ENCODE measurements around the gene RNU7-1.

Gene RNU7-1

DNA sequence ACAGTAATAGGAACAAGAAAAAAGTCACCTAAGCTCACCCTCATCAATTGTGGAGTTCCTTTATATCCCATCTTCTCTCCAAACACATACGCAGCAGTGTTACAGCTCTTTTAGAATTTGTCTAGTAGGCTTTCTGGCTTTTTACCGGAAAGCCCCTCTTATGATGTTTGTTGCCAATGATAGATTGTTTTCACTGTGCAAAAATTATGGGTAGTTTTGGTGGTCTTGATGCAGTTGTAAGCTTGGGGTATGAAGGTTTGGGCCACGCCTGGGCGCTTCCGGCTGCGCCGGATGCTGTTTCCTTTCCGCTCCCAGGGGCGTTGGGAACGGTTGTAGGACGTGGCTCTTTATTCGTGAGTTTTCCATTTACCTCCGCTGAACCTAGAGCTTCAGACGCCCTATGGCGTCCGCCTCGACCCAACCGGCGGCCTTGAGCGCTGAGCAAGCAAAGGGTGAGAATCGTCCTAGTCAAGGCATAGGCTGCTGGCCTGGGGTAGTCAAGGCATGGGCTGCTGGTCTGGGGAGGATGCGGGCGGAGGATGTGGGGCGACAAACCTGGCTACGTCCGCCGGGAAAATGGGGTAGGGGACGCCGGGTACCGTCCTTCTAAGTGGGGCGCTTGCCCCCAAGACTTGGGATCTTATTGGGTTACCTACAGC is at the start of gene RNU7-1, which contains the start of gene C12orf57:
Gene RNU7-1 (plus strand): TSS at position 95 of the 659 bp plus-strand sequence.
Gene C12orf57 (plus strand): TSS at position 301 of the 659 bp plus-strand sequence. CDS start 100 bp downstream, at position 401.
- TF ChIP-seq, protein P1, sequence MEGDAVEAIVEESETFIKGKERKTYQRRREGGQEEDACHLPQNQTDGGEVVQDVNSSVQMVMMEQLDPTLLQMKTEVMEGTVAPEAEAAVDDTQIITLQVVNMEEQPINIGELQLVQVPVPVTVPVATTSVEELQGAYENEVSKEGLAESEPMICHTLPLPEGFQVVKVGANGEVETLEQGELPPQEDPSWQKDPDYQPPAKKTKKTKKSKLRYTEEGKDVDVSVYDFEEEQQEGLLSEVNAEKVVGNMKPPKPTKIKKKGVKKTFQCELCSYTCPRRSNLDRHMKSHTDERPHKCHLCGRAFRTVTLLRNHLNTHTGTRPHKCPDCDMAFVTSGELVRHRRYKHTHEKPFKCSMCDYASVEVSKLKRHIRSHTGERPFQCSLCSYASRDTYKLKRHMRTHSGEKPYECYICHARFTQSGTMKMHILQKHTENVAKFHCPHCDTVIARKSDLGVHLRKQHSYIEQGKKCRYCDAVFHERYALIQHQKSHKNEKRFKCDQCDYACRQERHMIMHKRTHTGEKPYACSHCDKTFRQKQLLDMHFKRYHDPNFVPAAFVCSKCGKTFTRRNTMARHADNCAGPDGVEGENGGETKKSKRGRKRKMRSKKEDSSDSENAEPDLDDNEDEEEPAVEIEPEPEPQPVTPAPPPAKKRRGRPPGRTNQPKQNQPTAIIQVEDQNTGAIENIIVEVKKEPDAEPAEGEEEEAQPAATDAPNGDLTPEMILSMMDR (conservative IDR thresholded peaks at IDR 0.05), result no peak
- peak within 1 kb of the TSS; percentile 96 for H3K27ac ChIP-seq

DNA sequence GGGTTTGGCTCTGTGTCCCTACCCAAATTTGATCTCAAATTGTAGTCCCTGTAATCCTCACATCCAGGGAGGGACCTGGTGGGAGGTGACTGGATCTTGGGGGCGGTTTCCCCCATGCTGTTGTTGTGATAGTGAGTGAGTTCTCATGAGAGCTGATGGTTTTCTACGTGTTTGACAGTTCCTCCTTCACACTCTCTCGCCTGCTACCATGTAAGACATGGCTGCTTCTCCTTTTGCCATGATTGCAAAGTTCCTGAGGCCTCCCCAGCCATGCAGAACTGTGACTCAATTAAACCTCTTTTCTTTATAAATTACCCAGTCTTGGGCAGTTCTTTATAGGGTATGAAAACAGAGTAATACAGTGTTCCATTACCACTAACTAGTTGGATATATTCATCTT is 49.3 kb upstream of the RNU7-1 start:
- TF ChIP-seq, protein P1 (conservative IDR thresholded peaks at IDR 0.05), result no peak
- no peak overlapping the region for H3K27ac ChIP-seq

DNA sequence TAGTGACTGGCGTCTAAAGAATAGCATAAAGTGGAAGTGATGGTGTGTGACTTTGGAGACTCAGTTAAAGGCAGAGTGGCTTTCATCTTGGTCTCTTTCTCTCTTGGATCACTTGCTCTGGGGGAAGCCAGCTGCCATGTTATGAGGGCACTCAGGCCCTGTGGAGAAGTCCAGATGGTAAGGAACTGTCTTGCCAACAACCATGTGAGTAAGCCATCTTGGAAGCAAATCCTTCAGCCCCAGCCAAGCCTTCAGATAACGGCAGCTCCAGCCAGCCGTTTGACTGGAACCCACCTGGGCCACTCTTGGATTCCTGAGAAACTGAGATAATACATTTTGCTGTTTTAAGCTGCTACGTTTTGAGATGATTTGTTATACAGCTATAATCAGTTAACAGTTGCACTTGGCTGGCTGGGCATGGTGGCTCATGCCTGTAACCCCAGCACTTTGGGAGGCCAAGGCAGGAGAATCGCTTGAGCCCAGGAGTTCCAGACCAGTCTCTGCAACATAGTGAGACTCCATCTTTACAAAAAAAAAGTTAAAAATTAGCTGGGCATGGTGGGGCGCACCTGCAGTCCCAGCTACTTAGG is 46.7 kb upstream of the RNU7-1 start:
- TF ChIP-seq, protein P1 (conservative IDR thresholded peaks at IDR 0.05), result no peak

DNA sequence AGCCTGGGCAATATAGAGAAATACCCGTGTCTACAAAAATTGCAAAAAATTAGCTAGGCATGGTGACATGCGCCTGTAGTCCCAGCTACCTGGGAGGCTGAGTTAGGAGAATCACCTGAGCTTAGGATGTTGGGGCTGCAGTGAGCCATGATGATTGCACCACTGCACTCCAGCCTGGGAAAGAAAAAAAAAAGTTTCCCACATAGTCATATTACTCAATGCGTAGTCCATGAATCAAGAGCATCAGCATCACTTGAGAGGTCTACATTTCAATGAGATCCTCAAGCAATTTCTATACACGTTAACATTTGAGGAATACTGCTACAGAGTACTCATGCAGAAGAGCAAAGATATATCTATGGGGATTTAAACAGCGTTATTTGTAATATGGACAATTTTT is 44.2 kb upstream of the RNU7-1 start:
- peak overlapping the region; percentile 32; the same call in 1 of the 2 replicates for H3K27ac ChIP-seq
- TF ChIP-seq, protein P1 (conservative IDR thresholded peaks at IDR 0.05), result no peak

More for the DNA sequence above, 46.7 kb upstream of the RNU7-1 start:
- no peak overlapping the region for H3K27ac ChIP-seq

DNA sequence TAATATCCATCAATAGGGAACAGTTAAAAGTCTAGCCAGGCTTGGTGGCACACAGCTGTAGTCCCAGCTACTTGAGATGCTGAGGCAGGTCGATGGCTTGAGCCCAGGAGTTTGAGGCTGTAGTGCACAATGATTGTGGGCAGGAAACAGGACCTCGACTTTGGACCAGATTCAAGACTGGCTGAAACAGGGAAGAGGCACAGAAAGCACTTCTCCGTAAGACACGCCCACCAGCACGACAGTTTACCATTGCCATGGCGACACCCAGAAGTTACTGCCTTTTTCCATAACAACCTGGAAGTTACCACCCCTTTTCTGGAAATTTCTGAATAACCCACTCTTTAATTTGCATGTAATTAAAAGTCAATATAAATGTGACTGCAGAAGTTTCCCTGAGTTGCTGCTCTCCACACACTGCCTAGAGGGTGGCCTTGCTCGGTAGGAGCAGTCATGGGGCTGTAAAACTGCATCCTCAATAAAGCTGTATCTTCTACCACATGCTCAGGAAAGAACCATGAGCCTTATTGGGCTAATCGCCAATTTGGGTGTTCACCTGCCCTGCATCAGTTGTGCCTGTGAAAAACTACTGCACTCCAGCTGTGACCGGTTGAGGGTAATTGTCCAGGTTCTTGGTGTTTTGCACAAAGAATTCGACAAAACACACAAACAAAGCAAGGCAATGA is 43.6 kb upstream of the RNU7-1 start:
- TF ChIP-seq, protein P1 (conservative IDR thresholded peaks at IDR 0.05), result no peak
- peak overlapping the region; percentile 32; the same call in 1 of the 2 replicates for H3K27ac ChIP-seq

DNA sequence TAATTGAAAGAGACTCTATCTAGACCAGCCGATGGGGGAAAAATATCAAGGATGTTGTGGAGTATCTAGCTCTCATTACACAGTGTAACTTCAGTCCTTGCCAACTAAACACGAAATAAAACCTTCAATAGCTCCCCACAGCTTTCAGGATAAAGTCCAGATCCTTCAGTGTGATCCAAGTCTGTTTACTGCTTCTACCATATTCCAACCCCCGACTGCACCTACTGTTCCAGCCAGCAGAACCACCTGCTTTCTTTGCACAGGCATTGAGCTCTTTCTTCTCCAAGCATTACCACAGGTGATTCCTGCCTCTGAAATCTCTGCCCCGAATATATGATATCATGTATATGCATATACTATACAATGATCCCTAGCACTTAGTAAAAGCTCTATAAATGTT is 41.2 kb upstream of the RNU7-1 start:
- no peak overlapping the region for H3K27ac ChIP-seq

DNA sequence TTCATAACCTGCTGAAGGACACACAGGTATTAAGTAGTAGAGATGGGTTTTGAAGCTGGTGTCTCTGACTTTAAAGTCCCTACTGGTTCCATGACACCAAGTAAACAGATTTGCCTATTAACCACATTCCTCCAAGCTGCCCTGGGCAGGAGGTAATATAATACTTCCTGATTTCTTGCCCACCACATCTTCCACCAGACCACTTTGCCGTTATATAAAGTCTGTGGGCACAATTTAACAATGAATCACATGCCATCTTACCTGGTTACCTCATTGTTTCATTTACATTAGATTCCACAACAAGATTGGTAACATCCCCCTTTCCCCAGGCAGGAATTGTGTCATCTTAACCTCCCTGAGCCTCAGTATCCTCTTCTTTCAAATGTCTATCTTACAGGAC is 39.9 kb upstream of the RNU7-1 start:
- H3K27ac ChIP-seq, result peak overlapping the region; percentile 67

More for the DNA sequence above, 41.2 kb upstream of the RNU7-1 start:
- TF ChIP-seq, protein P1 (conservative IDR thresholded peaks at IDR 0.05), result no peak

More for the DNA sequence above, 39.9 kb upstream of the RNU7-1 start:
- TF ChIP-seq, protein P1 (conservative IDR thresholded peaks at IDR 0.05), result no peak
